OCI-LY1 (cell line): ENCODE data around the gene TMCC1.

ENCODE experiments used
- EZH2 ChIP-seq: fragments of 200-600 bp; sonication (generic), shearing (Covaris generic); IDR thresholded peaks from 2 replicates; pipeline ENCODE4 v1.8.0; 2017; ENCODE audit warnings: borderline replicate concordance, mixed run types, mild to moderate bottlenecking, antibody characterized with exemption, low read length, moderate library complexity, mixed read lengths
- TF ChIP-seq, protein P1 (sequence below): fragments of 200-600 bp; sonication (generic), shearing (Covaris generic); IDR thresholded peaks from 2 replicates; pipeline ENCODE4 v1.5.1; 2017; ENCODE audit warnings: mild to moderate bottlenecking, antibody characterized with exemption, low read length, moderate library complexity, mixed read lengths

DNA sequence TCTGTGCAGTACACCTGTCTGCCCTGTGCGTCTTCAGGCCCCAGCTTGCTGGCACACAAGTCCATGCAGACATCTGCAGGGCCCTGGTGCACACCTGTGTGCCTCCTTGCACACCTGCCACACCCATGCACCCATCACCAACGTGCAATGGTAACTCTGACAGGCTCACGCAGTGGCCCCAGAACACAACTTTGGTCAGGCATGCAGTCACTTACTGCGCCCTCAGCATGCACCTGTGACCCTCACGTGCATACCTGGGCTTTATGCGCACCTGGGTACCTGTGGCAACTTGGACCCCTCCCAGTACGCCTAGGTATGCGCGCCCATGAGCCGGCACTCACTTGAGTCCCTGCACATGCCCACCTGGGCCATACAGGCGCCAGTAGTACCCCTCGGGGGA lies 288.7 kb downstream of the TMCC1 start:
- TF ChIP-seq, protein P1, sequence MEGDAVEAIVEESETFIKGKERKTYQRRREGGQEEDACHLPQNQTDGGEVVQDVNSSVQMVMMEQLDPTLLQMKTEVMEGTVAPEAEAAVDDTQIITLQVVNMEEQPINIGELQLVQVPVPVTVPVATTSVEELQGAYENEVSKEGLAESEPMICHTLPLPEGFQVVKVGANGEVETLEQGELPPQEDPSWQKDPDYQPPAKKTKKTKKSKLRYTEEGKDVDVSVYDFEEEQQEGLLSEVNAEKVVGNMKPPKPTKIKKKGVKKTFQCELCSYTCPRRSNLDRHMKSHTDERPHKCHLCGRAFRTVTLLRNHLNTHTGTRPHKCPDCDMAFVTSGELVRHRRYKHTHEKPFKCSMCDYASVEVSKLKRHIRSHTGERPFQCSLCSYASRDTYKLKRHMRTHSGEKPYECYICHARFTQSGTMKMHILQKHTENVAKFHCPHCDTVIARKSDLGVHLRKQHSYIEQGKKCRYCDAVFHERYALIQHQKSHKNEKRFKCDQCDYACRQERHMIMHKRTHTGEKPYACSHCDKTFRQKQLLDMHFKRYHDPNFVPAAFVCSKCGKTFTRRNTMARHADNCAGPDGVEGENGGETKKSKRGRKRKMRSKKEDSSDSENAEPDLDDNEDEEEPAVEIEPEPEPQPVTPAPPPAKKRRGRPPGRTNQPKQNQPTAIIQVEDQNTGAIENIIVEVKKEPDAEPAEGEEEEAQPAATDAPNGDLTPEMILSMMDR, result no peak
- TF ChIP-seq EZH2, result no peak
